ENCODE results near the gene PIGV. TPM values are rescaled to one million over a fixed set of nuclear protein-coding genes. Genes with fewer than 3 reads are reported as not detected.

Gene PIGV
- polyA plus RNA-seq, 1 donor (not counting 4 experiments of a cell fraction or from before 2014, with no cell fraction given), result 14.2 TPM

DNA sequence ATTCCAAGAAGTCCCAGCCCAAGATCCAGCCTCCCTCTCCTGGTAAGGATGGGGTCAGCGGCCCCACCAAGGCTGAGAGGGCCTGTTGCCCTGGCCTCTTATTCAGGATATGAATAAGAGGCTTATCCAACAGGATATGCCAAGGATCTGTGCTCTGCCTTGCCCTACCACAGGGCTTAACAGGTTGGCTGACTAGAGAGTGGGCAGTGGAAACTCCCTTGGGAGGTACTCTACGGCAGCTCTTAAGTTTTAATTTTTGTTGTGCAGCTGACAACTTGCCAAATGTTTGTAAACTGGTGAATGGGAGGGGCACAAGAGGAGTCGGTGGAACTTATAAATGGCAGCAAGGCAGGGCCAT, 16.5 kb upstream of the PIGV start:
- H3K4me3 ChIP-seq (ENCODE audit: control insufficient read depth in 2 of 3, extremely low read depth in 1 of 3, insufficient read depth in 2 of 3, low read depth in 1 of 3, low read length in 3 of 3), result no peak overlapping the region
- H3K27ac ChIP-seq (ENCODE audit: control insufficient read depth, insufficient read depth, low read length), result peak overlapping the region; percentile 80
- peaks cover 3% of the 10 kb centered on the region for H3K9me1 ChIP-seq (ENCODE audit: control insufficient read depth, extremely low read depth, insufficient read depth, low read length)
- H2AFZ ChIP-seq (ENCODE audit: control insufficient read depth, low read length), result no peak overlapping the region
- no peak for FAIRE-seq
- peak overlapping the region; percentile 7 for H3K4me2 ChIP-seq (ENCODE audit: control insufficient read depth, extremely low read depth, insufficient read depth, low read depth, low read length)
- peak overlapping the region; percentile 20 for H3K9ac ChIP-seq (ENCODE audit: control insufficient read depth, extremely low read depth, insufficient read depth, low read length)
- no peaks in the 10 kb centered on the region for H3K79me2 ChIP-seq (ENCODE audit: control insufficient read depth, insufficient read depth, low read length)
- peaks cover 36% of the 10 kb centered on the region for H3K4me1 ChIP-seq (ENCODE audit: control insufficient read depth, extremely low read depth, insufficient read depth, low read length)
- TF ChIP-seq EZH2 (IDR thresholded peaks at IDR 0.05; ENCODE audit: low read length), result no peak
- TF ChIP-seq, protein P1, sequence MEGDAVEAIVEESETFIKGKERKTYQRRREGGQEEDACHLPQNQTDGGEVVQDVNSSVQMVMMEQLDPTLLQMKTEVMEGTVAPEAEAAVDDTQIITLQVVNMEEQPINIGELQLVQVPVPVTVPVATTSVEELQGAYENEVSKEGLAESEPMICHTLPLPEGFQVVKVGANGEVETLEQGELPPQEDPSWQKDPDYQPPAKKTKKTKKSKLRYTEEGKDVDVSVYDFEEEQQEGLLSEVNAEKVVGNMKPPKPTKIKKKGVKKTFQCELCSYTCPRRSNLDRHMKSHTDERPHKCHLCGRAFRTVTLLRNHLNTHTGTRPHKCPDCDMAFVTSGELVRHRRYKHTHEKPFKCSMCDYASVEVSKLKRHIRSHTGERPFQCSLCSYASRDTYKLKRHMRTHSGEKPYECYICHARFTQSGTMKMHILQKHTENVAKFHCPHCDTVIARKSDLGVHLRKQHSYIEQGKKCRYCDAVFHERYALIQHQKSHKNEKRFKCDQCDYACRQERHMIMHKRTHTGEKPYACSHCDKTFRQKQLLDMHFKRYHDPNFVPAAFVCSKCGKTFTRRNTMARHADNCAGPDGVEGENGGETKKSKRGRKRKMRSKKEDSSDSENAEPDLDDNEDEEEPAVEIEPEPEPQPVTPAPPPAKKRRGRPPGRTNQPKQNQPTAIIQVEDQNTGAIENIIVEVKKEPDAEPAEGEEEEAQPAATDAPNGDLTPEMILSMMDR (optimal IDR thresholded peaks at IDR 0.05 in 1 of 3, IDR thresholded peaks at IDR 0.05 in 1 of 3, conservative IDR thresholded peaks at IDR 0.05 in 1 of 3; ENCODE audit: extremely low read depth in 1 of 3, insufficient read depth in 2 of 3, low read length in 3 of 3), result no peak
- DNase-seq (ENCODE audit: low read depth, low spot score), result no peak
- H4K20me1 ChIP-seq (ENCODE audit: control insufficient read depth, extremely low read depth, insufficient read depth, low read length), result peaks cover 4% of the 10 kb centered on the region
- dilution Hi-C loops (cut with MboI; ENCODE audit: extremely low pct_ligation_motif_present, low sequenced_read_pairs), result no loop called here
- no peaks in the 10 kb centered on the region for H3K27me3 ChIP-seq (ENCODE audit: control insufficient read depth, extremely low read depth, insufficient read depth, low read length)
- no peaks in the 10 kb centered on the region for H3K9me3 ChIP-seq (ENCODE audit: control insufficient read depth, low read depth, low read length)
- peaks cover 47 to 64% of the 10 kb centered on the region in 2 experiments for H3K36me3 ChIP-seq (ENCODE audit: control insufficient read depth in 2 of 2, extremely low read depth in 1 of 2, insufficient read depth in 2 of 2, low read length in 2 of 2)

DNA sequence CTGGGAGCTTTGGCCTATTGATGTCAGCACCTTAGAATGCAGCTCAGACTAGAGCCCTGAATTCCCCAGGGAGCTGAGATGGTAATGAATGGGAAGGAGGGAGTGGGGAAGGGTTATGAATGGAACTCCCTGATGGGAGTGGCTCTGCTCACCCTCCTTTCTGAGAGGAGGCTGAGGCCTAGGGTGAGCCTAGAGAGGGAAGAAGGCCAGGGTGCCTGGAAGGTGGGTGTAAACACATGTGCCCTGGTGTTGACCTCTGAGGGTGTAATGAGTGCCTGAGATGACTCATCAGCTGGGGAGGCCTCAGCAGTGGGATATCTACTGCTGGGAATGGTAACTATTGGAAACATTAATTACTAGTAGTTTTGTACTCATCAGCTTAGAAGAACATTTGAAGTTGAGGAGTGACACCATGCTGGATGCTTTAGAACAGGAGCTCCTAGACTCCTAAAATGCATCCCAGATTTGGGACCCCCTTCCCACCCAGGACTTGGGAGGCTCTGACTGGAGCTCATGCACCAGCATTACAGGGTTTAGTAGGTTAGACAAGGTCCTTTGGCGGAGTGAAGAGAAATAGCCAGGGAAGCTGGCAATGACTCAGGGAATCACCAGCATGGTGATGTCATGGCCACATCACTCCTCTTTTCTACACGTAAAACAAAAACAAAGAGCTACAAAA, 16.0 kb upstream of the PIGV start:
- no peak overlapping the region for H2AFZ ChIP-seq (ENCODE audit: control insufficient read depth, low read length)
- peak overlapping the region; percentile 20 for H3K9ac ChIP-seq (ENCODE audit: control insufficient read depth, extremely low read depth, insufficient read depth, low read length)
- peaks cover 45 to 59% of the 10 kb centered on the region in 2 experiments for H3K36me3 ChIP-seq (ENCODE audit: control insufficient read depth in 2 of 2, extremely low read depth in 1 of 2, insufficient read depth in 2 of 2, low read length in 2 of 2)
- peak overlapping the region; percentile 80 for H3K27ac ChIP-seq (ENCODE audit: control insufficient read depth, insufficient read depth, low read length)
- H3K9me3 ChIP-seq (ENCODE audit: control insufficient read depth, low read depth, low read length), result no peaks in the 10 kb centered on the region
- TF ChIP-seq, protein P1 (optimal IDR thresholded peaks at IDR 0.05 in 1 of 3, IDR thresholded peaks at IDR 0.05 in 1 of 3, conservative IDR thresholded peaks at IDR 0.05 in 1 of 3; ENCODE audit: extremely low read depth in 1 of 3, insufficient read depth in 2 of 3, low read length in 3 of 3), result no peak
- peak; percentile 79 for DNase-seq (ENCODE audit: low read depth, low spot score)
- peaks cover 36% of the 10 kb centered on the region for H3K4me1 ChIP-seq (ENCODE audit: control insufficient read depth, extremely low read depth, insufficient read depth, low read length)
- H3K4me3 ChIP-seq (ENCODE audit: control insufficient read depth in 2 of 3, extremely low read depth in 1 of 3, insufficient read depth in 2 of 3, low read depth in 1 of 3, low read length in 3 of 3), result no peak overlapping the region
- H3K79me2 ChIP-seq (ENCODE audit: control insufficient read depth, insufficient read depth, low read length), result no peaks in the 10 kb centered on the region
- dilution Hi-C loops (cut with MboI; ENCODE audit: extremely low pct_ligation_motif_present, low sequenced_read_pairs), result no loop called here
- peak; percentile 90 for FAIRE-seq
- H3K4me2 ChIP-seq (ENCODE audit: control insufficient read depth, extremely low read depth, insufficient read depth, low read depth, low read length), result peak overlapping the region; percentile 31
- H3K27me3 ChIP-seq (ENCODE audit: control insufficient read depth, extremely low read depth, insufficient read depth, low read length), result no peaks in the 10 kb centered on the region
- peaks cover 4% of the 10 kb centered on the region for H4K20me1 ChIP-seq (ENCODE audit: control insufficient read depth, extremely low read depth, insufficient read depth, low read length)
- no peaks in the 10 kb centered on the region for H3K9me1 ChIP-seq (ENCODE audit: control insufficient read depth, extremely low read depth, insufficient read depth, low read length)
